ENCODE results near the gene GTF2B. TPM values are rescaled to one million over a fixed set of nuclear protein-coding genes. Genes with fewer than 3 reads are reported as not detected.
A peak's percentile ranks its signal among the peaks of the same experiment; 100 is the strongest.
"Not testable (repeated sequence)": the region's sequence is repeated elsewhere in the genome, so short reads cannot be mapped to it uniquely, and the experiment has no call there.

GTF2B gene
- total RNA-seq, 1 donor from 2014 or later = 42.2 TPM

GRCh38 chr1:88877911-88878310 is 13.5 kb downstream of the GTF2B start:
- Mint-ChIP-seq H3K9me3 (no peaks in the 10 kb centered on the region), H3K4me3 (ENCODE audit: low read depth) (no peak overlapping the region), H3K27ac (no peak overlapping the region), H3K36me3 (ENCODE audit: low read depth) (peaks cover 31% of the 10 kb centered on the region), H3K4me1 (ENCODE audit: low read depth) (peaks cover 24% of the 10 kb centered on the region), H3K27me3 (ENCODE audit: low read depth) (no peaks in the 10 kb centered on the region)
- intact Hi-C loops (cut with micrococcal nuclease) = loop anchor here (1.0 to 5.0 kb wide), 4 partner anchors 76 to 270 kb away; no protein-coding TSS in a partner anchor
- DNase-seq (ENCODE audit: low spot score) = no peak

GRCh38 chr1:88877382-88877825 is 14.0 kb downstream of the GTF2B start:
- intact Hi-C loops (cut with micrococcal nuclease) = loop anchor here (1.0 to 5.0 kb wide), 4 partner anchors 75 to 269 kb away; no protein-coding TSS in a partner anchor
- peaks cover 20% of the 10 kb centered on the region for H3K4me1 Mint-ChIP-seq (ENCODE audit: low read depth)
- no peaks in the 10 kb centered on the region for H3K27me3 Mint-ChIP-seq (ENCODE audit: low read depth)
- H3K9me3 Mint-ChIP-seq = no peaks in the 10 kb centered on the region
- no peak overlapping the region for H3K4me3 Mint-ChIP-seq (ENCODE audit: low read depth)
- no peak overlapping the region for H3K27ac Mint-ChIP-seq
- H3K36me3 Mint-ChIP-seq (ENCODE audit: low read depth) = peaks cover 31% of the 10 kb centered on the region
- DNase-seq (ENCODE audit: low spot score) = no peak

GRCh38 chr1:88876573-88877365 is 14.6 kb downstream of the GTF2B start:
- intact Hi-C loops (cut with micrococcal nuclease) = loop anchor here (1.0 to 5.0 kb wide), 4 partner anchors 74 to 268 kb away; no protein-coding TSS in a partner anchor
- Mint-ChIP-seq H3K36me3 (ENCODE audit: low read depth) (peaks cover 30% of the 10 kb centered on the region), H3K4me1 (ENCODE audit: low read depth) (peaks cover 16% of the 10 kb centered on the region)

GRCh38 chr1:88875595-88875994 is 15.8 kb downstream of the GTF2B start:
- no peak for DNase-seq (ENCODE audit: low spot score)
- H3K4me3 Mint-ChIP-seq (ENCODE audit: low read depth) = no peak overlapping the region
- H3K36me3 Mint-ChIP-seq (ENCODE audit: low read depth) = peaks cover 37% of the 10 kb centered on the region
- no peak overlapping the region for H3K27ac Mint-ChIP-seq
- H3K4me1 Mint-ChIP-seq (ENCODE audit: low read depth) = peaks cover 16% of the 10 kb centered on the region
- no peaks in the 10 kb centered on the region for H3K9me3 Mint-ChIP-seq
- no peaks in the 10 kb centered on the region for H3K27me3 Mint-ChIP-seq (ENCODE audit: low read depth)
- intact Hi-C loops (cut with micrococcal nuclease) = loop anchor here (5.0 kb wide), 1 partner anchor 73 kb away; no protein-coding TSS in a partner anchor

More at GRCh38 chr1:88876573-88877365, 14.6 kb downstream of the GTF2B start:
- Mint-ChIP-seq H3K9me3 (no peaks in the 10 kb centered on the region), H3K27ac (no peak overlapping the region), H3K27me3 (ENCODE audit: low read depth) (no peaks in the 10 kb centered on the region), H3K4me3 (ENCODE audit: low read depth) (no peak overlapping the region)
- DNase-seq (ENCODE audit: low spot score) = no peak

- Mint-ChIP-seq H3K4me1 (ENCODE audit: low read depth) (peaks cover 19% of the 10 kb centered on the region), H3K9me3 (no peaks in the 10 kb centered on the region), H3K4me3 (ENCODE audit: low read depth) (no peak overlapping the region), H3K36me3 (ENCODE audit: low read depth) (peaks cover 39% of the 10 kb centered on the region), H3K27ac (no peak overlapping the region), H3K27me3 (ENCODE audit: low read depth) (no peaks in the 10 kb centered on the region)
- intact Hi-C loops (cut with micrococcal nuclease) = no loop called here
- no peak for DNase-seq (ENCODE audit: low spot score)
Observed at GRCh38 chr1:88873737-88874349, 17.5 kb downstream of the GTF2B start.

- not testable (repeated sequence) for H3K27me3 Mint-ChIP-seq (ENCODE audit: low read depth); H3K4me3 Mint-ChIP-seq (ENCODE audit: low read depth); H3K27ac Mint-ChIP-seq; H3K9me3 Mint-ChIP-seq; DNase-seq (ENCODE audit: low spot score)
- Mint-ChIP-seq H3K4me1 (ENCODE audit: low read depth) (peaks cover 41% of the 10 kb centered on the region), H3K36me3 (ENCODE audit: low read depth) (peaks cover 40% of the 10 kb centered on the region)
- intact Hi-C loops (cut with micrococcal nuclease) = loop anchor here (2.0 kb wide), 2 partner anchors 21 to 133 kb away; partner anchors contain the start of gene GTF2B
Observed at GRCh38 chr1:88869644-88870043, 21.7 kb downstream of the GTF2B start.

GRCh38 chr1:88867743-88868521 is 23.4 kb downstream of the GTF2B start:
- H3K27me3 Mint-ChIP-seq (ENCODE audit: low read depth) = no peaks in the 10 kb centered on the region
- H3K9me3 Mint-ChIP-seq = no peaks in the 10 kb centered on the region
- peak overlapping the region; percentile 66 for H3K4me3 Mint-ChIP-seq (ENCODE audit: low read depth)
- H3K36me3 Mint-ChIP-seq (ENCODE audit: low read depth) = peaks cover 43% of the 10 kb centered on the region
- intact Hi-C loops (cut with micrococcal nuclease) = loop anchor here (1.0 to 2.0 kb wide), 3 partner anchors 23 to 184 kb away; partner anchors contain the start of genes GTF2B and PKN2
- no peak for DNase-seq (ENCODE audit: low spot score)
- peak overlapping the region; percentile 92 for H3K27ac Mint-ChIP-seq
- H3K4me1 Mint-ChIP-seq (ENCODE audit: low read depth) = peaks cover 35% of the 10 kb centered on the region

- no peaks in the 10 kb centered on the region for H3K27me3 Mint-ChIP-seq (ENCODE audit: low read depth)
- DNase-seq (ENCODE audit: low spot score) = no peak
- H3K4me1 Mint-ChIP-seq (ENCODE audit: low read depth) = peaks cover 7% of the 10 kb centered on the region
- H3K4me3 Mint-ChIP-seq (ENCODE audit: low read depth) = no peak overlapping the region
- peaks cover 41% of the 10 kb centered on the region for H3K36me3 Mint-ChIP-seq (ENCODE audit: low read depth)
- intact Hi-C loops (cut with micrococcal nuclease) = no loop called here
- peak overlapping the region; percentile 62 for H3K27ac Mint-ChIP-seq
- H3K9me3 Mint-ChIP-seq = no peaks in the 10 kb centered on the region
Observed at GRCh38 chr1:88851303-88852063, 39.9 kb downstream of the GTF2B start.

- Mint-ChIP-seq H3K27me3 (ENCODE audit: low read depth) (no peaks in the 10 kb centered on the region), H3K4me3 (ENCODE audit: low read depth) (no peak overlapping the region), H3K36me3 (ENCODE audit: low read depth) (peaks cover 16% of the 10 kb centered on the region), H3K27ac (no peak overlapping the region), H3K9me3 (no peaks in the 10 kb centered on the region), H3K4me1 (ENCODE audit: low read depth) (peaks cover 7% of the 10 kb centered on the region)
- no peak for DNase-seq (ENCODE audit: low spot score)
- intact Hi-C loops (cut with micrococcal nuclease) = no loop called here
Observed at GRCh38 chr1:88847643-88848042, 43.7 kb downstream of the GTF2B start.

- Mint-ChIP-seq H3K4me3 (ENCODE audit: low read depth) (no peak overlapping the region), H3K9me3 (no peaks in the 10 kb centered on the region), H3K36me3 (ENCODE audit: low read depth) (peaks cover 14% of the 10 kb centered on the region), H3K27ac (no peak overlapping the region), H3K27me3 (ENCODE audit: low read depth) (no peaks in the 10 kb centered on the region), H3K4me1 (ENCODE audit: low read depth) (no peaks in the 10 kb centered on the region)
- DNase-seq (ENCODE audit: low spot score) = no peak
- intact Hi-C loops (cut with micrococcal nuclease) = no loop called here
Observed at GRCh38 chr1:88825721-88826120, 65.6 kb downstream of the GTF2B start.

- H3K36me3 Mint-ChIP-seq (ENCODE audit: low read depth) = peaks cover 35% of the 10 kb centered on the region
- H3K4me3 Mint-ChIP-seq (ENCODE audit: low read depth); H3K4me1 Mint-ChIP-seq (ENCODE audit: low read depth); H3K9me3 Mint-ChIP-seq; H3K27me3 Mint-ChIP-seq (ENCODE audit: low read depth); H3K27ac Mint-ChIP-seq; intact Hi-C loops (cut with micrococcal nuclease); DNase-seq (ENCODE audit: low spot score): not testable (repeated sequence)
Observed at GRCh38 chr1:88819642-88820041, 71.7 kb downstream of the GTF2B start.

- Mint-ChIP-seq H3K4me3 (ENCODE audit: low read depth) (no peak overlapping the region), H3K36me3 (ENCODE audit: low read depth) (peaks cover 34% of the 10 kb centered on the region), H3K27me3 (ENCODE audit: low read depth) (no peaks in the 10 kb centered on the region), H3K4me1 (ENCODE audit: low read depth) (peaks cover 5% of the 10 kb centered on the region), H3K27ac (no peak overlapping the region), H3K9me3 (no peaks in the 10 kb centered on the region)
- intact Hi-C loops (cut with micrococcal nuclease) = no loop called here
- DNase-seq (ENCODE audit: low spot score) = no peak
Observed at GRCh38 chr1:88813471-88813870, 77.9 kb downstream of the GTF2B start.

Data from activated T-helper 2 cell treated with anti-CD3 and anti-CD28 coated beads, Interferon-gamma antibody, Interleukin-2, Interleukin-4, amounts not matched to agents 10 μg/mL and 5 μg/mL and 100 μg/mL, durations not matched to agents 14 hours and 24 hours and 36 hours (primary cell).